ENCODE results near the gene PIGH.
"Not testable (repeated sequence)": the region's sequence is repeated elsewhere in the genome, so short reads cannot be mapped to it uniquely, and the experiment has no call there.

The PIGH gene, protein sequence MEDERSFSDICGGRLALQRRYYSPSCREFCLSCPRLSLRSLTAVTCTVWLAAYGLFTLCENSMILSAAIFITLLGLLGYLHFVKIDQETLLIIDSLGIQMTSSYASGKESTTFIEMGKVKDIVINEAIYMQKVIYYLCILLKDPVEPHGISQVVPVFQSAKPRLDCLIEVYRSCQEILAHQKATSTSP

DNA sequence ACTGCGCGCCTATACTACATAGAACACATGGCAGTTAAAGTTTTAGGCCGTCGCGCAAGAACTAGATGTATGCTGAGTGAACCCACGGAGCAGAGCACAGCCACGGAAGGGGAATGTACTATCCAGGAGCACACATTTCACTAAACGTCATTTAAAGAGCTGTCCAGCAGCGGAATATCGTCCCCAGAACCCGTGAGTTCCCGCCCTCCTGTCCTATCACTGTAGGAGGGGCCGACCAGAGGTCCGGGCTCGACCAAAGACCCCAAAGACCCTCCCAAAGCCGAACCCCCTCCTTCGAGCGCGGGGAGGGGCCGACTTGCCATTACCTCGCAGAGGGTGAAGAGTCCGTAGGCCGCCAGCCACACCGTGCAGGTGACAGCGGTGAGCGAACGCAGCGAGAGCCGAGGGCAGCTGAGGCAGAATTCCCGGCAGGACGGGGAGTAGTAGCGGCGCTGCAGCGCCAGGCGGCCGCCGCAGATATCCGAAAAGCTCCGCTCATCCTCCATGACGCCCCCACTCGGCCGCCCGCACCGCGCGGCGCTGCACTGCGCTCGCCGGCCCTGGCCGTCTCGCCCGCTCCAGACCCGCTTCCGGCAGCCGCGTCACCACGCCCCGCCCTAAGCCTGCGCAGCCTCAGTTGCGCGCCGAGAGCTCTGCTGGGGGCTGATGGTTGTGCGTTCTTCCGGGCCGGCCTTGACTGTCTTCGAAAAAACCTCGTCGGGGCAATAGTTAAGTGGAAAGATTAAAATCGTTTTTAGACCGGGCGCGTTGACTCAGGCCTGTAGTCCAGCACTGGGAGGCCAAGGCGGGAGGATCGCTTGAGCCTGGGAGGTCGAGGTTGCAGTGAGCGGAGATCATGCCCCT lies at the start of gene PIGH:
TSS of gene PIGH (minus strand) at position 571 of the 864 bp plus-strand sequence. CDS start at position 506, 65 bp downstream.
- peak; percentile 84 for DNase-seq

DNA sequence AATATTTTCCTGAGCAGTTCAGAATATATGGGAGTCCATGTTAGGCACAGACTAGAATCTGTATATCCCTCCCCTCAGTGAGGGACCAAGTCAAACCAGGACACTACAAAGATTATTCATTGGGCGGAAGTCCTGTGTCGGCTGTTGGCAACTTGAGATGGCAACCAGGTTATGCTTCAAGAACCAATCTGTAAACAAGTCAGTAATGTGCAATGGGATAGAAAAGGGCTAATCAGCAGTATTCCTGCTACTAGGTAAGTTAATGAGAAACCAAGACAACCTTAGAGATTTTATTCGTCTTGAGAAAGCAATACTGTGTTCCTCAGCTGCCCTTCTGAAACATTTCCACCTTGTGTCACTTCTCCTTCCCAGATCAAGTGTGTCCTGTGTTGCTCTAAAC lies 46.1 kb upstream of the PIGH start:
- no peak for DNase-seq

DNA sequence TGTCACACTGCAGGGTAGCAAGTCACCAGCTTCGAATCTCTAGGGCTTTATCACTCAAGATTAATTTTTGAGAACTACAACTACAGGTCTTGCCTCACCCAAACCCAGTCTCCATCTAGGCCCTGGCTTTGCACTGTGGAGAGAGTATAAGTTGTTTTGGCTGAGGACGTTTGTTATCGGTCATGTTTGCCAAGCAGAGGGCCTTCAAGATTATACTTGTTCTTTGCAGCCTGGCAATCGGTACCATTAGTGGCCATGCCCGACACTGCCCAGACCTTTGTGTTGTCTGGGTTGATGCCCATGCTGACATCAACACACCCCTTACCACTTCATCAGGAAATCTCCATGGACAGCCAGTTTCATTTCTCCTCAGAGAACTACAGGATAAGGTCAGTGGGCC lies 45.3 kb upstream of the PIGH start:
- DNase-seq, result no peak

DNA sequence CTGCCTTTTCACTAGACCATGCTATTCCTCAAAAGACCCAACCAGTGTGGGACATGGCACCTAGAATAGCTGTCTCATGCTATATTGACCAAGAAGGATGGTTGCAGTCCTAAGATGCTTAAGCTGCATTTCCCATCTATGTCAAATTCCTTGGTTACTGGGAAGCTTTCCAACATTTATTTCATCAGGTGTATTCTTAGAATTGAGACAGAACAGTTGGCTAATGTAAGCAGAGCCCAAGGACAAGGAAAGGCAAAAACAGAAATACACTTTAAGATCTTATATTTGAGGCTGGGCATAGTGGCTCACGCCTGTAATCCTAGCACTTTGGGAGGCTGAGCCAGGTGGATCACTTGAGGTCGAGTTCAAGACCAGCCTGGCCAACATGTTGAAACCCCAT lies 44.4 kb upstream of the PIGH start:
- DNase-seq, result peak; percentile 22

DNA sequence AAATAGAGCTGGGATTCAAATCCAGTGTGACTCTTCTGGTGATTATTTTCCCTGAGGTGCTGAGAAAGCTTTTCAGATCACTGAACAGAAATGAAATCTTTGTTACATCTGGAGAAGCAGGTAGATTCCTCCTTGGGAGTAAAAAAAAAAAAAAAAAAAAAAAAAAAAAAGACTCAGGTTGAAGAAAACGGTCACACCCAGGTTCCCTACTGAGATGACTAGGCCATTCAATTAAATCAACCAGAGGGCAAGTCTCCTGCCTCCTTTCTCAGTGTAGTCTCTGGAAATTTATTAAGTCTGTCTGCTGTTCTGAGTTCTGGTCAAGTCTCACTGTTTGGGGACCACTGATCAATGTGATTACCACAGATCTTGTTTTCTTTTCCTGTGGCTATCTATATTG lies 43.6 kb upstream of the PIGH start:
- no peak for DNase-seq

DNA sequence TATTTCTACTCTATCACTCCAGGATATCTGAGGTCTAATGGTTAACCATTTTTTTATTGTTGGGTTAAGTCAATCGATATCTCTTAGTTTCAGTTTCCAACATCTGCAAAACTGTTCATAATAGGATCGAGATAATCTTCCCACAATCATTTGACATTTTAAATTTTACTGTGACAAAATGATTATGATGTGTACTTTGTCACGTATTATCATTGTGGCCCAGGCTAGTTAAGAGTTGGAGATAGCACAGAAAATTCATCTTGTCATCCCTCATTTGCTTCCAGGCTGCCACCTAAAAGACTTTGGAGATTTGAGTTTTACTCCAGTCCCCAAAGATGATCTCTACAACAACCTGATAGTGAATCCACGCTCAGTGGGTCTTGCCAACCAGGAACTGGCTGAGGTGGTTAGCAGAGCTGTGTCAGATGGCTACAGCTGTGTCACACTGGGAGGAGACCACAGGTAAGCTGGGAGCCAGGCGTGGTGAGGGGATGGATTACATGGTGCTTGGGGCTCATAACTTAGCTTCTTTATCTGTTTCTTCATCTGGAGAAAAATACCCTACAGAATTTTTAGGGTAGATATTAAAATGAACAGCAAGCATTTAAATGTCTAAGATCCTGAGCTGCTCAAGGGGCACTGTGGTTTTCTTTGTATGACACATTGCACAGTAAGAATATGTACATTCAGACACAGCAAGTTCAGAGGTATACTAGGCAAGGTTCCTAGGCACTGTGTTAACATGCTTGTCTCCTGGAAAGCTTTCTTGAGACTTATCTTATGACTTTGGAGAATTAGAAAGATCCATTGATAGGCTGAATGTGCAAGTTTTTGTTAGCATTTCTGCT lies 42.1 kb upstream of the PIGH start:
- DNase-seq, result no peak

DNA sequence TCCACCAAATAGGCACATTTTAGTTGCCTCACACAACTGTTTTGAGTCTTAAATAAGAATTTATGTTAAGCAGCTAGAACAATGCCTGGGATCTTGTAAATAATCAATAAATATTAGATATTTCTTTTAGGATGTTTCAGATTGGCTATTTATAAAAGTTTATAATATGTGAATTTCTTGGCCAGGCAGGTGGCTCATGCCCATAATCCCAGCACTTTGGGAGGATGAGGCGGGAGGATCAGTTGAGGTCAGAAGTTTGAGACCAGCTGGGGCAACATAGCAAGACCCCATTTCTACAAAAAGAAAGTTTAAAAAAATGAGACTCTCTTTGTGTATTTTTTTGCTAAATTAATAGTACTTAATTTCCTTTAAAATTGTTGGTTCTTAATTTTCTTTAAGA lies 41.4 kb upstream of the PIGH start:
- no peak for DNase-seq

DNA sequence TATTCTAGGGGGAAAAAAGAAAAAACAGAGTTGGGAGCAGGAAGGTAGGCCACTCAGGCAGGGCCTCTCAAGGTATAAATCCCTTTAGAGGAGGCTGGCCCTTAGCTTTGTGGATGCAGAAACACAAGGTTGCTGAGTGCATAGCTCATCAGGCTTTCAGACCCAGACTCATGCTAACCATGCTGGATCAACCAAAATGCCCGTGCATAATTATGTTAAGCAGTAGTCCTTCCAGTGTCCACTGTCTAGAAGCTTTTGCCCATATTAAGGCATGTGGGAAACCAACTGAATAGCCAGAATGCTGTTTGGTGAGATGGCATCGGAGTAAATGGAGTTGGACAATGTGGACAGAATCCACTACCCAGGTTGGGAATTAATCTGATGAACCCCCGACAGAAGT lies 38.6 kb upstream of the PIGH start:
- DNase-seq, result no peak

DNA sequence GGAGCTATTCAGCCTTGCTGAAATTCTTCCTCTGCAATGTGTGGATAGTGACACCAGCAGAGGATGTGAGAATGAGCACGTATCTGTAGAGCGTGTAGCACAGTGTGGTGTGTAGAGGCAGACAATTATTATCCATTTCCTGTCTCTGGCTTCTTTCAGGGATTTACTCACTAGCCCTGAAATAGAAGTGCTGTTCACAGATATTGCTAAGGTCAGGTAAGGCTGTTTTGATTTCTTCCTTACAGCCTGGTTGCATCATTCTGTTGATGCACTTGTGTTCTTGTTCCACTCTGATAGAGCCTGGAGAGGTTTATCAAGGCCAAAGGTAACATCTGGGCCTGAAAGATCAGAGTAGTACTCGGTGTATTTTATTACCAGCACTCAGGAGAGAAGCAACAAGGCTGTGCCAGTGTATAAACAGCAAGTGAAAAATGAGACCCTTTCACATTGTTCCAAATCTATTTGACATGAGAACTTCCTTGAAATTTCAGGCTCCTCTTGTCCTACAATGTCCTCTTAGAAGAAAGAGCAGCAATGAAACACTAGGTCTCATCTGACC lies 36.4 kb upstream of the PIGH start:
- no peak for DNase-seq

DNA sequence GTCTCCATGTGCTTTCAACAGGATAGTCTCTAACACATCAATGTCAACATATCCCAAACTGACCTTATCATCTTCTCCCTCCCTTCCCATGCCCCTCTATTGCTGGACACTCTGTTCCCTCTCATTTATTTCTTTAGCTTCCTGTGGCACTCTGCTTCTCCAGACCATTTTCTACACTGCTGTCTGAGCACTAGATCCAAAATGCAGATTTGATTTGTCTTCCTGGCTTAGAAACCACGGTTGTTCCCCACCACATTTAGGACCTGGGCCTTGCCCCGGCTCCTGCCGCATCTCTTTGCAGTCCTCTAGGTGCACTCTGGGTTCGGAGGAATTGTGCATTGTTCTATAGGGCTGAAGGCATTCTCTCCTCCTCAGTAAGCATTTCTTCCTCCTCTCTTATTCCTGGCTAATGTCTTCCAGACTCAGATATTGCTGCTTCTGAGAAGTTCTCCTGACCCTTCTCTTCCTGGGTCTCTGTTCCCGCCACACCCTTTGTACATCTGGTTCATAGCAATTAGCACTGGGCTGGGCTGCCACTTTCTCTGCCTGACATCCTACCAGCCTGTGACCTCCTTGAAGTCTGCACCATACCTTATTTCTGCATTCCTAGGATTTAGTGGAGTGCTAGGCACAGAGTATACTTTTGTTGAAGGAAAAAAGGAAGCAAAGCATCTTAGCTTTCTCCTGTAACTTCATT lies 33.5 kb upstream of the PIGH start:
- DNase-seq, result no peak

DNA sequence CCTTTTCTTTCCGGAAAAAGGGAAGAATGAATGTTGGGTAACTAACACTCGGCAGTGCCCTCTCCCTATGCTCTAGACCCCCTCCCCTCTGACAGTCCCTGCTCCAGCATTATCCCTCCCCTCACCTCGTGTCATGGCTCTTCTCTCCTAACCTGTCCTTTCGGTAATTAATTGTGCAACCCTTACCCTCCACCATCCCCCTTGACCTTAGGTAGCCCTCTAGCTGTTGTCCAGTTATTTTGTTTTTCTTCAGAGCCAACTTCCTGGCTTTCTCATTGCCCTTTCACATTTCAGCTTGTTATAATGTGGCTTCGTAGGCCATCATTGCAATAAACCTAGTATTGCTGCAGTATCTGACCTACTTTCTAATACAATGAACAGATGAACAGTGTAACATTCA lies 30.9 kb upstream of the PIGH start:
- no peak for DNase-seq

DNA sequence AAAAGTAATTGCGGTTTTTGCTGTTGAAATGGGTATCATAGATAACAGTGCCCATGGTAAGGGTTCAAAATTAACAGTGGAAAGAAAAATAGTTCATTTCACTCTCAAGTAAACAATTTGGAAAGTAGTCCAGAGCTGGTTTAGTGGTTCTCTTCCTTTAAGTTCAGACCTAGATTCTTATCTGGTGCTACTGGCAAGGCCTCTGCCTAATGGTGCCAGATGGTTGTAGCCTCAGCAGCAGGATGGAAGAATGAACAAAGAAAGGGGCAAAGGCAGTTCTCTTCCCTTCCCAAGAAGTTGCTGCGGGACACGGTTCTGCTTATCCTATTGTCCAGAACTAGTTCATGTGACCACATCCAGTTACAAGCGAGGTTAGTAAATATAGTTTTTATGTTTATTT lies 30.1 kb upstream of the PIGH start:
- DNase-seq, result no peak

DNA sequence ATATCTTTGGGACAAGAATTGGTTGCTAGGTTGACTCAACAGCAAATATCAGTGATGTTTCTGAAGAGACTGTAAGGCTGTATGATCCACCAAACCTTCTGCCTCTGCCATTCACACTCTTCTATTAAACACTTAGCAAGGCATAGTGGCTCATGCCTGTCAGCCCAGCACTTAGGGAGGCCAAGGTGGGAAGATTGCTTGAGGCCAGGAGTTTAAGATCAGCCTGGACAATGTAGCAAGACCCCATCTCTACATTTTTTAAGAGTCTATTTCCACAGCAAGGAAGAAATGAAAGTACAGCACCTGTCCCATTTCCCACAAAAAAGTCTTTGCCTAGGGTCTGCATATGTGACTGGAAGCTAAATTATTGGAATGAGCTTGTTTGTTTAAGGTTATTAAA lies 27.5 kb upstream of the PIGH start:
- no peak for DNase-seq

DNA sequence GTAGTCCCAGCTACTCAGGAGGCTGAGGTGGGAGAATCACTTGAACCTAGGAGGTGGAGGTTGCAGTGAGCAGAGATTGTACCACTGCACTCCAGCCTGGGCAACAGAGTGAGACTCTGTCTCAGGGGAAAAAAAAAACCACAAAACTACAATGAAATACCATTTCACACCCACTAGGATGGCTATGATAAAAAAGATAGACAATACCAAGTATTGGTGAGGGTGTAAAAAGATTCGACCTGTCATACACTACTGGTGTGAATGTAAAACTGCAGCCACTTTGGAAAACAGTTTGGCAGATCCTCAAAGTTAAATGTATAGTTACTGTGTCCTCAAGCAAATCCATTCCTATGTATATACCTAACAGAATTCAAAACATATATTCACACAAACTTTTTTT lies 26.1 kb upstream of the PIGH start:
- not testable (repeated sequence) for DNase-seq

DNA sequence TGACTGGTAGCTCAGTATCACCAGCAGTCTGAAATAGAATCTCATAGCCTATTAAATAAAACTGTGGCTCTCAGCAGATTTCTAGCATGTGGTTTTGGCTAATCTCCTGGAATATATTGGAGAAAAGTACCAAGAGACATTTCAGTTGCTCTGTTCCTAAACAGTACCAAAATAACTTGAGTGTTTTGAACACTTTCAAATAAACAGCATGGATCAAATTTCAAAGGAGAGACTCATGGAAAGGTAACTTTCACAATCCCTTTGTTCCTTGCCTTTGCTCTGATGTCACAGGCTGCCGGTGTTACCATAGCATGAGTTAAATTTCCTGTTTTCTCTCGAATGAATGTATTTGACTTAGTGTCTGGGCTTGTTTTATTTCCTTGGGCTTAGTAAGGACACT lies 23.0 kb upstream of the PIGH start:
- no peak for DNase-seq

DNA sequence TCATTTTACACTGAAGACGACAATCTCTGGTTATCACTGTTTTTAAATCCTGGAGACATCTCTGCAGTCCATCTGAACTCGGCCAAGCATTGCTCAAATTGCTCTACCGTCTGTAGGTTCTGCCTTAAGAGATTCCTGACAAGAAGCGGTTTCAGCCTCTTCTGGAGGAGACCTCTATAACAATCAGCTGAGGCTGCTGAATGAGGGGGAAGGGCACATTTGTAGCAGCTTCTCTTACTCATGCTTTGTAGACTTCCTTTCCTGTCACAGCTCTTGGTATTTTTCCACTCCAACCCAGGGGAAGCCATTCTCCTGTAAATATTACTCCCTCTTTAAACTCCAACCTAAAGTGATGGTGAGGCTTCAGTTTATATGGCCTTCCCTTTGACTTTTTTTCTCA lies 22.6 kb upstream of the PIGH start:
- DNase-seq, result peak; percentile 72

DNA sequence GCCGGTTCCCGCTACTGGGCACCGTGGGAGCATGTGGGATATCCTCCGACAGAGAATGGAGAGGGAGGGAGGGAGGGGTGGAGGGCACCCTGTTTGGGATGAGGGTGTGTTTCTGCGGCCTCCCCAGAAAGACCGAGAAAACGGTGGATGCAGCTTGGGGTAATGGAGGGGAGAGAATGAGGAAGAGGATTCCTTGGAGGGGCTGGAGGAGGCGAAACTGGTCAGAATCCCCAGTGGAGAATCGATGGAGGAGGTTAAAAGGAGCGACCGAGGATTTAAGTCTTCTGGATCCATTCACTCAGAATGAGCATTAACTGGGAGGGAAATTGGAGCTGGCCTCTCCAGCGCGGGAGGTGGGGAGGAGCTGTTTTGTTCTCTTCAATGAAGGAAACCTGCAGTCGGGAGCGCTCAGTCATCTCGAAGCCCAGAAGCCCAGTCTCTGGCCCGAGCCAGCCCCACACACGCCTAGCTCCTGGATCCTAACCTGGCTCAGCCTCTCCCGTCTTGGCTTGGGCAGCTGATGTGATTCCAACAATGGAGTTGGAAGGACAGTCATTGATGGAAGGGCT lies 20.2 kb upstream of the PIGH start:
- DNase-seq, result no peak

DNA sequence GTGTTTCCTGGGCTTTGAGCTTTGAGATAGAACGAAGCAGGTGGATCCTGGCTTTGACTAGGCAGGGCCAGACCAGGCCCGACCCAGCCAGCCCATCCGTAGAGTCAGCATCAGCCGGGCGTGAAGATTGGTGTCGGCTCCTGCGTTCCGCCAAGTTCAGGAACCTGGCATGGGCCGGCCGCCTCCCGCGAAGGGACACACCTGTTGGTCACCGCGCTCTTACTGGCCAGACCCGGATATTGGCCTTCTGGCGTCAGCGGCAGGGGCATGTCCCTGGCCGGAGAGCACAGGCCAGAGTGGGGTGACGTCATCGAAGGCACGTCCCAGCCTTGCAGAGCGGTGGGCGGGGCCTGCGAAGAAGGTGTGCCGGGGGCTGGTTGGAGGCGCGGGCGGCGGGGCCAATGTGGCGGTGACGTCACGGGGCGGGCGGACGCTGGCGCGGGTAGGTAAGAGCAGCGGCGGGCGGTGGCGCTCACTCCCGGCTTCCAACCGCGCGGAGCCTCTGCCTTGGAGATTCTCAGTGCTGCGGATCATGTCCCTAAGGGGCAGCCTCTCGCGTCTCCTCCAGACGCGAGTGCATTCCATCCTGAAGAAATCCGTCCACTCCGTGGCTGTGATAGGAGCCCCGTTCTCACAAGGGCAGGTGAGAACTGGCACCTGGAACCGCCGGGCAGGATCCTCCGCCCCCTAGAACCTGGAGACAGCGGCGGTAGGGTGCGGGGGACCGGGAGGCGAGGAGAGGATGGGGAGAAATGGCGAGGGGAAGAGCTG lies 19.6 kb upstream of the PIGH start, which contains the start of gene ARG2:
TSS of gene ARG2 (plus strand) at position 475 of the 771 bp plus-strand sequence. CDS start at position 533, 58 bp downstream.
- DNase-seq, result peak; percentile 94

DNA sequence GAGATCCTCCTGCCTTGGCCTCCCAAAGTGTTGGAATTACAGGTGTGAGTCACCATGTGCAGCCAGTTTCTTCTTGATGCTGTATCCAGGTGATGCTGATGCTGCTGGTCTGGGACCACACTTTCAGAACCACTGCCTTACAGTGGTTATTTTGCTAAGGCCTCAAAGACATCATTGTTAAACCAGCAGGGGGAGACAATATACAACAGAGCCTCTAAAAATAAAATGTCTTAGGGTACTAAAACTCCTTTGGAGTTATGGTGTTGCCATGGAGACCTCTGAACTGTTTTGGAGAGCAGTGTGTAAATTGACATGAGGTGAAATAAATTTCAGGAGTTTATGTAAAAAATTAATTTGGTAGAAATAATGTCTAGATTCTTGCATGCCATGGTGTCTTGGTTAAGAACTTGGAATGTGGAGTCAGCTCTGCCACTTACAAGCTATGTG lies 18.6 kb upstream of the PIGH start:
- DNase-seq, result peak; percentile 64

DNA sequence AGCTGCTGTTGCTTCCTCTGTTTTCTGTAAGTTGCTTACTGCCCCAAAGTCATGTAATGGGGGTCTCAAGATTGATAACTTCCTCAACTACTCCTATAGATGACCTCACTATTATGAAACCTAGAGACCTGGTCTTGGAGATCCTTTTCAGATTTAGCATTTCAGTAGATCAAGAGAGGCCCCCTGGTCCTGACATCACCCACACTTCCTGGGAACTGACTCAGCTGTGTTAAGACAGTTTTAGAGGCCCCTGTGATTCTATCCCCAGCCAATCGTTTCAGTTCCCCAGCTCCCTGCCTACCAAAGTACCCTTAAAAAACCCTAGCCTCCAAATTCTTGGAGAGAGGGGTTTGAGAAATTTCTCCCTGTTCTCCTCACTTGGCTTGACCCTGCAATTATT lies 10.4 kb upstream of the PIGH start:
- DNase-seq, result no peak

DNA sequence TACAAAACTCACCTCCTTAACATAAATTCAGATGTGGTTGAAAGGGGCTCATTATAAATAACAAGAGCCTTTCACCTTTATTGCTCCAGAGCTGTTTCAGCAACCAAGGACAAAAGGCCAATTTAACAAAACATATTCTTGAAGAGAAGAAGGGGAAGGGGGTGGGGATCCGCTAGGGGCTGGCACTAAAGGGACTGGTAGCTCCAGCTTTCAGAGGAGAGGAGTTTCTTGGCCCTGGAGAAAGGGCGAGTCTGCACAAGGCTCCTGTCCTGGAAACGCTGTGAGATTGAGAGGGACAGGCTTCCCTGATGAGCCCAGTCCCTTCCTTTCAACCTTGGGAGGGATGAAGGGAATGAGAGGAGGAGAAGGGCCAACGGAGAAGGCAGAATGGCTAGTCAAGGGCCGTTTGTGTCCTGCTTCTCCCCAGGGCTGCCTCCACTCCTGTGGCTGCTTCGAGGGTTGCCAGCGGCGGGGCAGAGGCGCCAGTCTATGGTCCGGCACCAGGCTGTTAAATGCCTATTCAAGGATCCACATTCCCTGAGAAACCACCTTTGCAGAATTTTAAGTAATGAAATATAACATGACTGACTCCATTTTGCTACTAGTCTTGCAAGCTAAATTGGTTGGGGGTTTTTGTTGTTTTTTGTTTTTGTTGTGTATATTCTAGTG lies 9.7 kb upstream of the PIGH start:
- DNase-seq, result no peak
